Activated naive CD4-positive, alpha-beta T cell treated with anti-CD3 and anti-CD28 coated beads, Interleukin-2, amount 50 U/mL, for 16 hours (primary cell): ENCODE data around the gene FGR.
"Not testable (repeated sequence)": the region's sequence is repeated elsewhere in the genome, so short reads cannot be mapped to it uniquely, and the experiment has no call there.

Source experiments
- DNase-seq: peaks from one replicate; pipeline ENCODE4 v3.0.0-alpha.2; 2020

Gene FGR

GRCh38 chr1:27634985-27635367 lies at the start of gene FGR:
Gene FGR (minus strand): TSS chr1:27635185. CDS start chr1:27623916, 11,269 bp downstream.
- no peak for DNase-seq

GRCh38 chr1:27684176-27684575 lies 49.2 kb upstream of the FGR start:
- DNase-seq, result no peak

GRCh38 chr1:27682351-27682944 lies 47.5 kb upstream of the FGR start:
- no peak for DNase-seq

- DNase-seq, result not testable (repeated sequence)
These were observed 46.6 kb upstream of the FGR start for GRCh38 chr1:27681580-27681979.

DNA sequence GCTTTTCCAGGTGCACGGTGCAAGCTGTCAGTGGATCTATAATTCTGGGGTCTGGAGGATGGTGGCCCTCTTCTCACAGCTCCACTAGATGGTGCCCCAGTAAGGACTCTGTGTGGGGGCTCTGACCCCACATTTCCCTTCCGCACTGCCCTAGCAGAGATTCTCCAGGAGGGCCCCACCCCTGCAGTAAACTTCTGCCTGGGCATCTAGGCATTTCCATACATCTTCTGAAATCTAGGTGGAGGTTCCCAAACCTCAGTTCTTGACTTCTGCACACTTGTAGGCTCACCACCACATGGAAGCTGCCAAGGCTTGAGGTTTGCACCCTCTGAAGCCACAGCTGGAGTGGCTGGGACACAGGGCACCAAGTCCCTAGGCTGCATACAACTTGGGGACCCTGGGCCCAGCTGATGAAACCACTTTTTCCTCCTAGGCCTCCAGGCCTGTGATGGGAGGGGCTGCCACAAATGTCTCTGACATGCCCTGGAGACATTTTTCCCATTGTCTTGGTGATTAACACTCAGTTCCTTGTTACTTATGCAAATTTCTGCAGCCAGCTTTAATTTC lies 45.3 kb upstream of the FGR start:
- DNase-seq, result not testable (repeated sequence)

DNA sequence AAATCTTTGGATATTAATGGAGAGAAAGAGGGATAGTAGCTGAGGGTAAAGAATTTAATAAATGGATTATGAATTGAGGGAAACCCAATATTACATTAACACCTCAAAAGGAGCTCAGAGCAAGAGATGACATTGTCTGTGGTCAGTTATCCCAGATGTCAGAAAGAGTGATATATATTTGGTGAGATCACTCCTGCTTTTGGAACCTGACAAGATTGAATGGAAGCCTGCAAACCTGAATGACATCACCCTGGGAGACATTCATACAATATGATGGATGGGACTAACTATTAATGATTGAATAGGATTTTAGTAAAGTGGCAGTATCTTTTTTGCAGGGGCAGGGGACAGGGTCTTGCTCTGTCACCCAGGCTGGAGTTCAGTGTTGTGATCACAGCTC lies 43.8 kb upstream of the FGR start:
- DNase-seq, result no peak

- DNase-seq, result no peak
These were observed 41.4 kb upstream of the FGR start for GRCh38 chr1:27676410-27676809.

DNA sequence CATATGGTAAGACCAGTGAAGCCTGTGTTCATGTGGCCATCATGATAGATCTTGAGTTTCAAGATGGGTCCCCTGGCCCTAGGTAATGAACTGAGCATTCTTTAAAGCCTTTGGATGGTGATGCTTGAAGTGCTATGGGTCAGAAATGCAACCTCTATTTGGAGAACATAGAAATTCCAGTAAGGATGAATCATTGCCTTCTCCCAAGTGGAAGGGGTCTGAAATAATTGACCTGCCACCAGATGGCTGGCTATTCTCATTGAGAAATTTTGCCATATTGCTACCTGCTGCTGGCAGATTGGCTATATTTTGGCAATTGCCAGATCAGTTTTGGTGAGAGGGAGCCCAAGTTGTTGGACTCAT lies 37.7 kb upstream of the FGR start:
- no peak for DNase-seq

DNA sequence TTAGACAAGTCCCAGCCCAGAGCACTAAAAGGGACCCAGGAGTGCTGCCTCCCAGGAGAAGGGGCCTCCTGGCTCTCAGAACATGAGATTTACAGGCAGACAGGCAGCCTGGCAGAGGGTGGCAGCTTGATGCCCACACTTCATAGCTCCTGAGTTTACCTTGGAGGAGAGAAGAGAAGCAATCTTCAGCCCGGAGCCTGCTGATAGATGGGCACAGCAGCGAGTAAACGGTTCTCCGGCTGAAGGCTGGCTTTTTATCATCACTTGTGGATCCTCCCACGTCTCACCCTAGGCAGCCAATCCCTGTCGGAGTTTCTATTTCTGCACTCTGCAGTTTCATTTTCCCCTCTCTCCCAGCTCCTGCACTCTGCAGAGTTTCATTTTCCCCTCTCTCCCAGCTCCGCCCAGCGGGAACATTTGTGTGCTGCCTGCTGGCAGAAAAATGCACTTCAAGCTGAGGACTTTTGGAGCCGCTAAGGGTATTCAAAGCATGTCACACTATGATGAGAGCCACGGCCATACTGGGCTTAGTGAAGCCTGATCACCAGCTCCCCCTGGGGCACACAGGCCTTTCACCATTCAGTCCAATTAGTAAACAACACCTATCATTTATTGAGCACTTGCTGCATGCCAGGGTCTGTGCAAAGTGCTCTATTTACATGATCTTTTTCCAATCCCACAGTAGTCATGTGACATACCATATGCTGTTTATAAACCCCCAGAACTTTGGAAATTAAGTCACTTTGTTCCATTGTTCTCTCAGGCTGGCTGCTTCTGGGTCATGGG lies 37.2 kb upstream of the FGR start, which contains the start of gene IFI6:
Gene IFI6 (minus strand): TSS at position 229 of the 786 bp plus-strand sequence. CDS start 2,878 bp downstream, outside the sequence.
- DNase-seq, result peak; percentile 74

DNA sequence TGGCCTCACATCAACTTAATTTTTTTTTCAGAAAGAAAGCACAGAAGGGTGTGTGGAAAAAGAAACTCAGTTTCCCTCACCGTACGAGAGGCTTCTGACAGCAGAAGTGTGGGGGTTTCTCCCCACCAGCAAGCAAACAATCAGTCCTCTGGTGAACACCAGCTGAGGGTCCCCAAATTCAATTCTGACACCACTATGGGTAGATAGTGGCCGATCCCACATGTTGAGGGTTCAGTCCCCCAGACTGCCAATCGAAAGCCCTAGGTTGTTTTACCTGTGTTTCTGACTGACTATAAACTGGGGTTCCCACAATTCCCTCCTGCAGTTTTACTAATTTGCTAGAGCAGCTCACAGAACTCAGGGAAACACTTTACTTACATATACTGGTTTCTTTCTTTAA lies 34.9 kb upstream of the FGR start:
- no peak for DNase-seq

GRCh38 chr1:27668808-27669723 lies 34.1 kb upstream of the FGR start:
- peak; percentile 90 for DNase-seq

- DNase-seq, result no peak
These were observed 33.3 kb upstream of the FGR start for GRCh38 chr1:27668121-27668807.

GRCh38 chr1:27666791-27667254 lies 31.8 kb upstream of the FGR start:
- DNase-seq, result no peak

GRCh38 chr1:27666294-27666693 lies 31.3 kb upstream of the FGR start:
- DNase-seq, result no peak

- DNase-seq, result no peak
These were observed 30.1 kb upstream of the FGR start for GRCh38 chr1:27665016-27665651.

DNA sequence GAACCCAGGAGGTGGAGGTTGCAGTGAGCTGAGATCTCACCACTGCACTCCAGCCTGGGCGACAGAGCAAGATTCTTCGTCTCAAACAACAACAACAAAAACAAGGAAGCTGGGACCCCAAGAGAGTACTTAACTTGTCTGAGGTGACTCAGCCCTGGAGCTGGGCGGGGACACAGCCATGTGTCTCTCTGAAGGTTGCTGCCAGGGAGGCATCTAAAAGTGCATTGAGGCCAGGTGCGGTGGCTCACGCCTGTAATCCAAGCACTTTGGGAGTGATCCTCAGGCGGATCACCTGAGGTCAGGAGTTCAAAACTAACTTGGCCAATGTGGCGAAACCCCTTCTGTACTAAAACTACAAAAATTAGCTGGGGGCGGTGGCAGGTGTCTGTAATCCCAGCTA lies 29.3 kb upstream of the FGR start:
- no peak for DNase-seq

DNA sequence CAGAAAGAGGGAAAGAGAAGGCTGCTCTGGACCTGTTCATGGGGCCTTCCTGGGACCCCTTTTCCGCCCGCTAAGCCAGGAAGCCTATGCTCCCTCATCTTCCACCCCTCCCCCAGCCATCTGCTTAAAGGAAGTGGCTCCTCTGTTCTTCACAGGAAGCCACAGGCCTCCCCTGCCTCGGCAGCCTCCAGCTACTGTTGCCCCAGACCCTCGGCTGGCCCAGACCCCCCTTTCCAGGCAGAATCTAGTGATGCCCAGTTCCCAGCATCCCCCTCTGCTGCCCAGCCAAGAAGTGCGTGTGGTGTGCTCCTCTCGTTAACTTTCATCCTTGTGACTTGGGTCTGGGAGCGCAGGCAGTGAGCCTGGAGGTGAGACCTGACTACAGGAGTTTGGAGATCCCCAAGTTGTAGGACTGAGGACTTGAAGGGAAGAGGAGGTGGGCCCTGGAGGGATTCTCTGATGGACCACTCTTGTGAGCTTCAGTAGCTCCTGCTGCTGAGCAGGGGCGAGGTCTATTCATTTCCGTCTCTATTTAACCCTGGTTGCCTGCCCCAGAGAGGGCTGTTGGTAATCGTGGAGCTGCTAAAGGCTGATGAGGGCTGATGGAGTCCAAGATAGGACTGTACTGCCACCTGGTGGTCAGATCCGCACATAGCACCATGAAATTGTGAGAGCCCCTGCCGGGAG lies 27.9 kb upstream of the FGR start:
- peak; percentile 88 for DNase-seq

GRCh38 chr1:27662261-27662660 lies 27.3 kb upstream of the FGR start:
- DNase-seq, result no peak

GRCh38 chr1:27661412-27662075 lies 26.6 kb upstream of the FGR start:
- no peak for DNase-seq

DNA sequence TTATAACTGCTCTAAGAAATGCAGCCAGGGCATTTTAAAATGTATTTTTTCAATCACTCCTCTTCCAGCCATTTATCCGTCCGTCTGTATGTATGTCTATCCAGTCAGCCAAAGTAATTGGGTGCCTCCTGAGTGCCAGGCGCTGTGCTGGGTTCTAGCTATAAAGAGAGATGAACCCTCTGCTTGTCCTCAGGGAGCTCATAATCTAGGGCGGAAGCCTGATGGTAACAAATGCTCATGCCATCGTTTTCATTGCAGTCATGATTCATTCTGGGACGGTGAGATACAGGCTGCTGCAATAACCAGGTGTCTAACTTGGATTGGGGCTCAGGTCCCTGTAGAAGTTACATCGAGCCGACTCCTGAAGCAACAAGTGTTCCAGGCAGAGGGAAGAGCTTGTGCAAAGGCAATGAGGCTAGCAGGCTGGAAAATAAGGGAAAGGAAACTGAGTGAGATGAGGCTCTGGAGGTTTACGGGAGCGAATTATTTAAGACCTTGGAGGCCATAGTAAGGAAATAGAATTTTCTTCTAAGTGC lies 25.4 kb upstream of the FGR start:
- no peak for DNase-seq
